Uterus (tissue), 4 donors: ENCODE data around the gene MSMO1. TPM values are rescaled to one million over a fixed set of nuclear protein-coding genes. Genes with fewer than 3 reads are reported as not detected.

Source experiments
- DNase-seq, 2 donors: peaks; one replicate each; pipeline ENCODE4 v3.0.0-alpha.2; 2019 to 2020
- H3K27ac ChIP-seq, 2 donors: fragments of 200-600 bp; sonication (generic); 1 replicate in 1 of 2; 2 replicates in 1 of 2; pipeline ENCODE4 v1.5.1; 2016 to 2018
- H3K27me3 ChIP-seq, 2 donors: fragments of 200-600 bp; sonication (generic); one replicate each; pipeline ENCODE4 v1.5.1; 2018 to 2019; ENCODE audit warnings: control low read depth in 1 of 2
- H3K36me3 ChIP-seq, 2 donors: fragments of 200-600 bp; sonication (generic); one replicate each; pipeline ENCODE4 v1.5.1; 2019; ENCODE audit warnings: control low read depth in 1 of 2
- H3K4me1 ChIP-seq, 2 donors: fragments of 200-600 bp; sonication (generic); one replicate each; pipeline ENCODE4 v1.5.1; 2018 to 2019; ENCODE audit warnings: control low read depth in 1 of 2
- H3K4me3 ChIP-seq, 2 donors: fragments of 200-600 bp; sonication (generic); 1 replicate in 1 of 2; 2 replicates in 1 of 2; pipeline ENCODE4 v1.5.1; 2018 to 2019; ENCODE audit warnings: mild to moderate bottlenecking in 1 of 2
- H3K9me3 ChIP-seq, 2 donors: fragments of 200-600 bp; sonication (generic); one replicate each; pipeline ENCODE4 v1.5.1; 2019; ENCODE audit warnings: control low read depth in 1 of 2
- CTCF ChIP-seq, 4 experiments: fragments of 200-600 bp in 2 of 4; fragments of 450-650 bp in 2 of 4; sonication (generic) in 2 of 4; IDR thresholded peaks; one replicate each; pipeline ENCODE4 v1.5.1; 2016 to 2019; ENCODE audit warnings: antibody characterized with exemption in 4 of 4, mild to moderate bottlenecking in 2 of 4, moderate library complexity in 1 of 4
- POLR2A ChIP-seq, 2 donors: fragments of 450-650 bp; IDR thresholded peaks; one replicate each; pipeline ENCODE4 v1.6.1; 2016; ENCODE audit warnings: antibody characterized with exemption in 2 of 2, mild to moderate bottlenecking in 1 of 2, moderate library complexity in 1 of 2
- intact Hi-C: fragments of 100-400 bp; cut with DNase I; formaldehyde crosslinking; loops from one replicate; pipeline ENCODE4 v1.15.1; 2023; ENCODE audit warnings: low total_unique reads
- total RNA-seq, 4 donors: library from RNA; depleted of rRNA in 3 of 4; stranded (reverse); fragments of >200 nt in 3 of 4; gene quantifications; one replicate each; pipeline versions ENCODE4 v1.1.0 to v1.2.4, GENCODE V29; 2014 to 2023
- donor health status: DM: yes; HTN: yes; CAD: no.

Gene MSMO1
- total RNA-seq, 4 donors from 2014 or later = 8.7 to 87.8 (median 18.9) TPM

GRCh38 chr4:165309456-165309855 lies 18.0 kb upstream of the MSMO1 start:
- no peak overlapping the region for H3K4me3 ChIP-seq
- H3K27ac ChIP-seq = no peak overlapping the region
- intact Hi-C loops = no loop called here
- DNase-seq = no peak
- H3K4me1 ChIP-seq = no peaks in the 10 kb centered on the region
- H3K36me3 ChIP-seq = no peaks in the 10 kb centered on the region
- TF ChIP-seq CTCF (IDR thresholded peaks at IDR 0.05) (no peak), POLR2A (IDR thresholded peaks at IDR 0.05) (no peak)
- H3K27me3 ChIP-seq = no peaks in the 10 kb centered on the region
- H3K9me3 ChIP-seq = no peaks in the 10 kb centered on the region

GRCh38 chr4:165312506-165312905 lies 15.0 kb upstream of the MSMO1 start:
- no peak overlapping the region for H3K27ac ChIP-seq
- H3K36me3 ChIP-seq = no peaks in the 10 kb centered on the region
- DNase-seq = no peak
- no peaks in the 10 kb centered on the region for H3K9me3 ChIP-seq
- H3K4me3 ChIP-seq = no peak overlapping the region
- TF ChIP-seq CTCF (IDR thresholded peaks at IDR 0.05) = no peak
- TF ChIP-seq POLR2A (IDR thresholded peaks at IDR 0.05) = no peak
- no peaks in the 10 kb centered on the region for H3K4me1 ChIP-seq
- H3K27me3 ChIP-seq = no peaks in the 10 kb centered on the region
- intact Hi-C loops = no loop called here

- Histone ChIP-seq H3K9me3 (no peaks in the 10 kb centered on the region), H3K36me3 (no peaks in the 10 kb centered on the region), H3K27me3 (no peaks in the 10 kb centered on the region), H3K27ac (no peak overlapping the region), H3K4me1 (no peaks in the 10 kb centered on the region), H3K4me3 (no peak overlapping the region)
- intact Hi-C loops = no loop called here
- no peak for DNase-seq
- TF ChIP-seq POLR2A (IDR thresholded peaks at IDR 0.05) (no peak), CTCF (IDR thresholded peaks at IDR 0.05) (no peak)
Observed at GRCh38 chr4:165319030-165319429, 8.4 kb upstream of the MSMO1 start.

GRCh38 chr4:165319509-165319908 lies 8.0 kb upstream of the MSMO1 start:
- Histone ChIP-seq H3K27ac (no peak overlapping the region), H3K27me3 (no peaks in the 10 kb centered on the region), H3K36me3 (no peaks in the 10 kb centered on the region), H3K4me1 (no peaks in the 10 kb centered on the region), H3K4me3 (no peak overlapping the region), H3K9me3 (no peaks in the 10 kb centered on the region)
- no peak for TF ChIP-seq POLR2A (IDR thresholded peaks at IDR 0.05)
- TF ChIP-seq CTCF (IDR thresholded peaks at IDR 0.05) = no peak
- DNase-seq = no peak
- intact Hi-C loops = no loop called here

GRCh38 chr4:165324236-165324917 lies 3.1 kb upstream of the MSMO1 start:
- no peaks in the 10 kb centered on the region for H3K27me3 ChIP-seq
- intact Hi-C loops = no loop called here
- H3K9me3 ChIP-seq = no peaks in the 10 kb centered on the region
- DNase-seq = no peak
- TF ChIP-seq POLR2A (IDR thresholded peaks at IDR 0.05) (no peak), CTCF (IDR thresholded peaks at IDR 0.05) (no peak)
- no peak overlapping the region for H3K4me3 ChIP-seq
- no peak overlapping the region for H3K27ac ChIP-seq
- no peaks in the 10 kb centered on the region for H3K36me3 ChIP-seq
- no peaks in the 10 kb centered on the region for H3K4me1 ChIP-seq
